HG02981 (cell line): ENCODE results near the gene SAMD7.

Source experiments
- ATAC-seq: cut with Tn5 transposase; IDR thresholded peaks from one replicate; pipeline ENCODE4 v1.9.1; 2021; ENCODE audit warnings: mild to moderate bottlenecking, moderate library complexity; ENCODE audit not compliant: unreplicated experiment

The SAMD7 gene

GRCh38 chr3:169907944-169908343 is 3.4 kb upstream of the SAMD7 start:
- ATAC-seq = no peak

DNA sequence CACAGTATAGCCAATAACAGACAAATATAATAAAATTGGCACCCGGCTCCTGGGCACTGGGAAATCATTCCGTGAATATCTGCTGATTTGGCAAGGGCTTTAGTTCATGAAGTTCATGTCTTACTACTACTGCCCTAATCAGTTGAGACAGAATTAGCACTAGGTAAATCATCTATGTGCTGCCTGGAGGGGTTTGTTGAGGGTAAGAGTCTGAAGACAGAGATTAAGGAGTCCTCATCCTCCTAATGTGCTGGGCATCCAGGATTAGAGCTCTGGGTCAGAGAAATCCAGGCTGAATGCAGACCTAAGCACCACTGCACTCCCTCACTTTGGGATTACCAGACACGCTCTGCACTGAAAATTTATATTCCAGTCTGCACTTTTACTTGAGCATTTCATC is 2.0 kb downstream of the SAMD7 start:
- ATAC-seq = no peak

DNA sequence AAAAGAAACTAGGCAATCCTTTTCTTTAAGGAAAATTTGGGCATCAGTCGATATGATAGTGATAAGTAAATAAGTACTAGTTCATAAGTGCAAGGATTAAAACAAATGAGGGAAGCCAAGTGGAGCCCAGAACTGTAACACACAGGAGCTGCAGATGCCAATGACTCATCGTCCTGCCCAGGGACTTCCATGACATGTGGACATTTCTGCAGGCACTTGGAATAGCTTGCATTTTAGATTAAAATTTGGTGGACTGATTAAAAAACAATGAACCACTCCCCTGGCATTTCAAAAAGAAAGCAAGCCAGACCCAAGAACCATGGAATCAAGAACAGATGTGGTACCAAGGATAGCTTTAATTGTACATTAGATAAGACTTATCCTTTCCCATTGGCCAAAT is 2.9 kb downstream of the SAMD7 start:
- no peak for ATAC-seq

DNA sequence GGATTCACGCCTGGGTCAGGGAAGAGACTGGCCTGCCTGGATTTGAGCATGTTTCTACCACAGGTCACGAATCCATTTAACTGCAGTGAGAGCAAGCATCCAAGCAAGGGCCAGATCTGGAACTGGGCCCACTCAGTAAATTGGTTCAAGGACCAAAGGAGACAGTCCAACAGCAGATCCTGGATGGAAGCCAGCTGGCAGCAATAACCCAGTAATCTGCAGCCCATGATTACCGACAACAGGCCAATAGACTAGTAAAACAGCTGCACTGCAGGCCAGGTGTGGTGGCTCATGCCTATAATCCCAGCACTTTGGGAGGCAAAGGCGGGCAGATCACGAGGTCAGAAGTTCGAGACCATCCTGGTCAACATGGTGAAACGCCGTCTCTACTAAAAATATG is 11.8 kb downstream of the SAMD7 start:
- no peak for ATAC-seq

DNA sequence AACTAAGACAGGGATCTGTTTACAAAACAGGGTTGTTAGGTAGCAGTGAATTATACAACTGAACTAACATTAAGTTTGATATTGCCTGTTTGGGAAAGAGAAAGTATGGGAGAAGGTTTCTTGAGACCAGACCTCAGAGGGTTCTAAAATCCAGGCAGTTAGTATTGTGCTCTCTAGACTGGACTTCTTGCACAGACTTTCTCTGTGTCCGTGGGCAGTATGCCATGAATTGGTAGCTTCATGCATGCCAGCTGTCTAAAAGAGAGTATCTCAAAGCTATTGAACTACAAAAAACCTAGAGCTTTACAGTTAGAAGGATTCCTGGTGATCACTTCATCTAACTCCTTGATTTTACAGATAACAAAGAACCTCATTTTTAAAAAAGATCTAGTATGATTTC is 12.5 kb downstream of the SAMD7 start:
- no peak for ATAC-seq

- peak; percentile 22 for ATAC-seq
Observed at GRCh38 chr3:169929830-169930519, 18.6 kb downstream of the SAMD7 start.

DNA sequence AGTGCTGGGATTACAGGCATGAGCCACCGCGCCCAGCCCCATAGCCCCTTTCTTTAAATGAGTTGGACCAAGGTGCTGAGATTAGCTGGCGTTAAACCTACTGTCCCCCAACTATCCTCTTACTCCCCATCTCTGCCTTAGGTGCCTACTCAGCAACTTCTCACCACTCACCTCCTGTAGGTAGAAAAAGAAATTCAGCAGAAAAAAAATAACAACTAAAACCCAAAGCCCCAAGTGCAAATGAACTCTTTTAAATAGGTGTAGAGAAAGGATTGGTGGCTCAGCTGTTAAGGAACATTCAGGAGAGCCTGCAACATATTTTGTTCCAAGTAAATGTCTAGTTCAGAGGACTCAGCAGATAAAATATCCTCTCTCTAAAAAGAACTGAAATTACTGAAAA is 19.5 kb downstream of the SAMD7 start:
- no peak for ATAC-seq

GRCh38 chr3:169931747-169932520 is 20.6 kb downstream of the SAMD7 start:
- peak; percentile 95 for ATAC-seq

DNA sequence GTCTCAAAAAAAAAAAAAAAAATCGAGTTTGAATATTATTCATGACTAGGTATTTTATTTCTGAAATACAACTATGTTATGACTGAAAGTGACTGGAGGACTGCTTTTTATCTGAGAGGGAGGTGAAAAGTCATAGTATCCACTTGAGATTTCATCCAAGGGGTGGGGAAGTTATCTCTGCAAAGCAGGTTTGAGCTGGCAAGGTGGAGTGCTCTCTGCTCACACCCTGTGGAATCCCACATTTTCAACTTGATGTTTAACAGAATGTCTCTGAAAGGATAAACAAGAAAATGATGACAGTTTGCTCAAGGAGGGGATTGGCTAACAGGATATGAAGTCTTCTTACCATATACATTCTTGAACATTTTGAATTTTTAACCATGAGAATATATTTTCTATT is 27.9 kb downstream of the SAMD7 start:
- no peak for ATAC-seq

- ATAC-seq = no peak
Observed at GRCh38 chr3:169939751-169940150, 28.4 kb downstream of the SAMD7 start.

DNA sequence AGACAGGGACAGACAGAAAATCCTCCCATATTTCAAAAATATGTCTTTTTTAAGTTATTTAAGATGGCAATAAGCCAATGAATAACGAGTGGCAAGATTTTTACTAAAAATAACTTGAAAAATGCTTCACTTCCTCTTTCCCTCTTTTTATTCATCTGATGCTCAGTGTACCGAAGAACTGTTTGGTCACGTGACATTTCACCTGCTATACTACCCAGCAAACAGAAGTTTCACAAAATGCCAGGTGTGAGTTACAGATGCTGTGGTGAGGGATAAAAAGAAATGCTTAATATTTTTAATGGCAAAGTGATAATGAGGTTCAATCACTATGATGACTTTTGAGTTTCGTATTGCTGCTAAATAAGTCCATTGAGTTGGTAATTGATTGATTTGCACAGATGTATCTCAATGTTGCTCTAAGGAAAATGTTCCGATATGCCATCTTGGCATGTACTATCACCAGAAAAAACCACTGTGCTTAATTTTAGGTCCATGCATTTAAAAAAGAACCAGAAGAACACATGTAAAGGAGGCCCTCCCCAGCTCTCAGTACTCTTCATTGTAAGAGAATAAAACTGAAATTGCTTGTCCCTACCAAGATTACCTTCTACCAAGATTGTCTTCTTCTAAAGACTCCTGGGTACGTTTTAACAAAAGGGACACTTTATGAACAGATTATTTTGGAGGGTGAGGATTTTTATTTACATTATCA is 29.3 kb downstream of the SAMD7 start:
- peak; percentile 71 for ATAC-seq

GRCh38 chr3:169945313-169945712 is 33.9 kb downstream of the SAMD7 start:
- ATAC-seq = peak; percentile 88

GRCh38 chr3:169946336-169946735 is 35.0 kb downstream of the SAMD7 start:
- no peak for ATAC-seq

GRCh38 chr3:169948559-169949448 is 37.4 kb downstream of the SAMD7 start:
- no peak for ATAC-seq

GRCh38 chr3:169952045-169952444 is 40.7 kb downstream of the SAMD7 start:
- no peak for ATAC-seq

GRCh38 chr3:169953462-169954141 is 42.2 kb downstream of the SAMD7 start:
- ATAC-seq = no peak

GRCh38 chr3:169954142-169954756 is 42.9 kb downstream of the SAMD7 start:
- peak; percentile 82 for ATAC-seq

DNA sequence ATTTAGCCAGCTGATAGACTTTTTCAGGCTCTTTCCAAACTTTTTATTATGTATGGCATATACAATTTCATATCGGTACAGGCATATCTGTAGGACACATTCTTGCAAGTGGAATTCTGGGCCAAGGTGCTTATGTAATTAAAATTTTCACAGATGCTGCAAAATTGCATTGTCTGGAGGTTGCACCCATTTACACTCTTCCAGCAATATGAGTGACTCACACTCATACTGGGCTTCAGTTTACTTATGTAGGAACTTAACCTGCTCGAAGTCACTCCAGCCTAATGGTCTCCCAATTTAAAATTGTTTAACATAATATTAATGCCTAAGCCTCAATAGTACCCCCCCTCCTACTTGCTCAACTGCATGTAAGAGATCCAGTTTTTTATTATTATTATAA is 44.0 kb downstream of the SAMD7 start:
- ATAC-seq = no peak

- ATAC-seq = no peak
Observed at GRCh38 chr3:169964176-169964575, 52.8 kb downstream of the SAMD7 start.
